A549 (cell line): Measurements from ENCODE around the gene C14orf132. TPM values are rescaled to one million over a fixed set of nuclear protein-coding genes. Genes with fewer than 3 reads are reported as not detected.

ENCODE experiments used
- ATAC-seq, 2 experiments: fragments of 200-7000 bp in 1 of 2; fragments of >200 bp in 1 of 2; cut with Nextera tagmentation in 1 of 2; cut with Tn5 transposase in 1 of 2; 3 replicates each; pipeline versions ENCODE4 v1.8.0 to v1.9.1; 2018 to 2020; ENCODE audit warnings: mild to moderate bottlenecking in 1 of 2, moderate library complexity in 1 of 2
- CTCF ChIA-PET: fragments of 300-600 bp; sonication (Branson Sonifier 250); formaldehyde crosslinking; extraction: SDS; loops from one replicate; lab custom pipeline; 2021; ENCODE audit warnings: antibody characterized with exemption, inconsistent platforms; lab: Yijun Ruan, JAX
- POLR2A ChIA-PET: fragments of 350-600 bp; formaldehyde crosslinking; extraction: SDS; loops from one replicate; lab custom pipeline; 2021; ENCODE audit warnings: antibody characterized with exemption, inconsistent platforms; lab: Yijun Ruan, JAX
- DNase-seq, 2 experiments: peaks; one replicate each; pipeline versions ENCODE4 v3.0.0 to v3.0.0-alpha.2; 2011 to 2016; ENCODE audit warnings: low read depth in 1 of 2, low spot score in 1 of 2
- FAIRE-seq: peaks from 2 replicates; lab custom pipeline; 2011; peaks lifted over from hg19 to GRCh38; lab: Jason Lieb, UNC
- H3K27ac ChIP-seq, 2 experiments: fragments of >200 bp; sonication (Bioruptor Twin); formaldehyde crosslinking; 3 replicates each; pipeline ENCODE4 v1.5.1; 2016 to 2017
- H3K4me1 ChIP-seq: fragments of >200 bp; sonication (Bioruptor Twin); formaldehyde crosslinking; 3 replicates; pipeline ENCODE4 v1.6.1; 2016
- H3K4me2 ChIP-seq: fragments of >200 bp; sonication (Bioruptor Twin); formaldehyde crosslinking; 3 replicates; pipeline ENCODE4 v1.6.1; 2016
- H3K4me3 ChIP-seq: fragments of >200 bp; sonication (Bioruptor Twin); formaldehyde crosslinking; 3 replicates; pipeline ENCODE4 v1.5.1; 2016
- H3K9me3 ChIP-seq: fragments of >200 bp; sonication (Bioruptor Twin); formaldehyde crosslinking; 3 replicates; pipeline ENCODE4 v1.6.1; 2016
- BHLHE40 ChIP-seq: IDR thresholded peaks from 2 replicates; pipeline ENCODE4 v1.6.1; 2012; ENCODE audit warnings: low read depth, low read length, inconsistent platforms
- CBX2 ChIP-seq: fragments of 200-600 bp; sonication (generic); IDR thresholded peaks from 2 replicates; pipeline ENCODE4 v1.6.1; 2016; ENCODE audit warnings: low read depth, mild to moderate bottlenecking, borderline replicate concordance
- CHD2 ChIP-seq: fragments of 150-350 bp; IDR thresholded peaks from 2 replicates; pipeline ENCODE4 v1.6.1; 2014; ENCODE audit warnings: low read length; ENCODE audit not compliant: partially characterized antibody
- CHD4 ChIP-seq: fragments of 200-600 bp; sonication (generic); IDR thresholded peaks from 2 replicates; pipeline ENCODE4 v1.6.1; 2016; ENCODE audit warnings: antibody characterized with exemption, mild to moderate bottlenecking, borderline replicate concordance
- EP300 ChIP-seq, 2 experiments: fragments of >200 bp; sonication (Bioruptor Twin); formaldehyde crosslinking; IDR thresholded peaks; 2 replicates in 1 of 2; 3 replicates in 1 of 2; pipeline ENCODE4 v1.6.1; 2016 to 2017
- FOSB ChIP-seq: fragments of 250-450 bp; sonication (Bioruptor Pico); IDR thresholded peaks from 2 replicates; pipeline ENCODE4 v1.5.0; 2020; ENCODE audit warnings: mild to moderate bottlenecking, moderate library complexity
- HMGXB4 ChIP-seq: fragments of 250-450 bp; sonication (Bioruptor Pico); IDR thresholded peaks from 2 replicates; pipeline ENCODE4 v1.5.0; 2021; ENCODE audit warnings: mild to moderate bottlenecking, moderate library complexity, borderline replicate concordance
- HOXB13 ChIP-seq: fragments of 250-450 bp; sonication (Bioruptor Pico); IDR thresholded peaks from 2 replicates; pipeline ENCODE4 v1.5.0; 2020; ENCODE audit warnings: low read depth, mild to moderate bottlenecking, moderate library complexity
- HOXB5 ChIP-seq: fragments of 250-450 bp; sonication (Bioruptor Pico); IDR thresholded peaks from 2 replicates; pipeline ENCODE4 v1.5.0; 2020; ENCODE audit warnings: mild to moderate bottlenecking, moderate library complexity
- KDM1A ChIP-seq: fragments of 200-600 bp; sonication (generic); IDR thresholded peaks from 2 replicates; pipeline ENCODE4 v1.6.1; 2016; ENCODE audit warnings: low read depth, mild to moderate bottlenecking
- MAZ ChIP-seq: fragments of 150-350 bp; IDR thresholded peaks from 2 replicates; pipeline ENCODE4 v1.6.1; 2014; ENCODE audit warnings: antibody characterized with exemption, low read depth, low read length, borderline replicate concordance
- NFE2L2 ChIP-seq: fragments of 150-350 bp; conservative IDR thresholded peaks from 2 replicates; pipeline ENCODE4 v1.6.1; 2014; ENCODE audit warnings: low read length
- NR3C1 ChIP-seq: fragments of >200 bp; sonication (Bioruptor Twin); formaldehyde crosslinking; IDR thresholded peaks from 3 replicates; pipeline ENCODE4 v1.6.1; 2017
- PHF8 ChIP-seq: fragments of 200-600 bp; sonication (generic); IDR thresholded peaks from 2 replicates; pipeline ENCODE4 v1.6.1; 2016; ENCODE audit warnings: low read depth, mild to moderate bottlenecking, antibody characterized with exemption, moderate library complexity, borderline replicate concordance
- SMC3 ChIP-seq: fragments of >200 bp; sonication (Bioruptor Twin); formaldehyde crosslinking; IDR thresholded peaks from 3 replicates; pipeline ENCODE4 v1.6.1; 2018; ENCODE audit warnings: inconsistent platforms
- ZFP36 ChIP-seq: fragments of 450-650 bp; IDR thresholded peaks from 2 replicates; pipeline ENCODE4 v1.6.1; 2014; ENCODE audit warnings: borderline replicate concordance; ENCODE audit not compliant: partially characterized antibody
- WGBS: methylation state at CpG from one replicate; pipeline ENCODE4 v1.1.6; 2017; ENCODE audit errors: missing lambda C conversion rate; 5-methylcytosine and 5-hydroxymethylcytosine counted together
- polyA plus RNA-seq, 4 experiments: library from polyadenylated mRNA; depleted of rRNA in 3 of 4; stranded (reverse); fragments of >200 nt; fragmentation: RNase III in 1 of 4; extraction: RNeasy Plus Mini Kit Qiagen cat#74134 plus additional on column Dnase treatment in 1 of 4; gene quantifications; 2 replicates in 3 of 4; 3 replicates in 1 of 4; pipeline ENCODE4 v1.2.3, GENCODE V29; 2011 to 2017
- TF ChIP-seq, protein P1 (sequence below): fragments of 150-350 bp; IDR thresholded peaks from 2 replicates; pipeline ENCODE4 v1.6.1; 2014; ENCODE audit warnings: low read depth, mild to moderate bottlenecking, low read length
- TF ChIP-seq, protein P2 (sequence below): fragments of 450-650 bp; IDR thresholded peaks from 2 replicates; pipeline ENCODE4 v1.6.1; 2014; ENCODE audit warnings: antibody characterized with exemption

Gene C14orf132
- polyA plus RNA-seq, 2 of the 4 experiments (the other 2 are of a cell fraction) = 4.6 to 8.5 TPM

- no peak for FAIRE-seq
- peaks cover 19% of the 10 kb centered on the region for H3K4me1 ChIP-seq
- DNase-seq = no peak
- CTCF ChIA-PET = interaction anchor here (6.4 kb wide), 1 partner anchor 9 kb away, joined by 24 read pairs; no protein-coding TSS in a partner anchor
- TF ChIP-seq NFE2L2 (no peak), EP300 (IDR thresholded peaks at IDR 0.05) (no peak), HOXB5 (CRISPR knock-in tag) (no peak), HMGXB4 (CRISPR knock-in tag) (no peak), CHD4 (no peak), KDM1A (no peak), PHF8 (no peak), NR3C1 (no peak)
- TF ChIP-seq, protein P1, sequence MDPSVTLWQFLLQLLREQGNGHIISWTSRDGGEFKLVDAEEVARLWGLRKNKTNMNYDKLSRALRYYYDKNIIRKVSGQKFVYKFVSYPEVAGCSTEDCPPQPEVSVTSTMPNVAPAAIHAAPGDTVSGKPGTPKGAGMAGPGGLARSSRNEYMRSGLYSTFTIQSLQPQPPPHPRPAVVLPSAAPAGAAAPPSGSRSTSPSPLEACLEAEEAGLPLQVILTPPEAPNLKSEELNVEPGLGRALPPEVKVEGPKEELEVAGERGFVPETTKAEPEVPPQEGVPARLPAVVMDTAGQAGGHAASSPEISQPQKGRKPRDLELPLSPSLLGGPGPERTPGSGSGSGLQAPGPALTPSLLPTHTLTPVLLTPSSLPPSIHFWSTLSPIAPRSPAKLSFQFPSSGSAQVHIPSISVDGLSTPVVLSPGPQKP = no peak
- TF ChIP-seq, protein P2, sequence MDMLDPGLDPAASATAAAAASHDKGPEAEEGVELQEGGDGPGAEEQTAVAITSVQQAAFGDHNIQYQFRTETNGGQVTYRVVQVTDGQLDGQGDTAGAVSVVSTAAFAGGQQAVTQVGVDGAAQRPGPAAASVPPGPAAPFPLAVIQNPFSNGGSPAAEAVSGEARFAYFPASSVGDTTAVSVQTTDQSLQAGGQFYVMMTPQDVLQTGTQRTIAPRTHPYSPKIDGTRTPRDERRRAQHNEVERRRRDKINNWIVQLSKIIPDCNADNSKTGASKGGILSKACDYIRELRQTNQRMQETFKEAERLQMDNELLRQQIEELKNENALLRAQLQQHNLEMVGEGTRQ = no peak
- TF ChIP-seq, all 56 proteins: peak for 0
- no peak for ATAC-seq
- Histone ChIP-seq H3K4me2 (no peak overlapping the region), H3K27ac (peak overlapping the region in 1 of 2 experiments; percentile 16; a peak in 1 of 6 replicates), H3K9me3 (peaks cover 23% of the 10 kb centered on the region), H3K4me3 (no peak overlapping the region)
- POLR2A ChIA-PET = no interaction called here
- WGBS = 73% methylated on average over 8 of the region's 8 CpGs
Observed at GRCh38 chr14:96109596-96110355, 70.6 kb downstream of the C14orf132 start.

- ATAC-seq (no peak), DNase-seq (no peak), FAIRE-seq (no peak)
- Histone ChIP-seq H3K4me3 (no peak overlapping the region), H3K4me1 (peaks cover 6% of the 10 kb centered on the region; the same call in 2 of the 3 replicates), H3K4me2 (no peak overlapping the region), H3K27ac (no peak overlapping the region), H3K9me3 (peaks cover 37% of the 10 kb centered on the region)
- CTCF ChIA-PET = interaction anchor here (1.1 to 6.4 kb wide), 4 partner anchors 12 to 163 kb away, joined by 3 to 24 read pairs (median 4); no protein-coding TSS in a partner anchor
- POLR2A ChIA-PET = no interaction called here
- WGBS = 48% methylated on average over 3 of the region's 3 CpGs
- TF ChIP-seq ZFP36 (no peak), PHF8 (no peak), SMC3 (no peak), CHD2 (no peak), MAZ (no peak)
Observed at GRCh38 chr14:96112032-96112431, 72.9 kb downstream of the C14orf132 start.

- no peak for TF ChIP-seq CBX2
- peak; percentile 86 for TF ChIP-seq ZFP36
- TF ChIP-seq HOXB13 (CRISPR knock-in tag) = no peak
- no peak for TF ChIP-seq FOSB (CRISPR knock-in tag)
- TF ChIP-seq BHLHE40 = no peak
- TF ChIP-seq CHD4 = no peak
- TF ChIP-seq, all 56 proteins: peak for 1
- ATAC-seq (no peak), DNase-seq (no peak), FAIRE-seq (no peak)
- no peak overlapping the region for H3K27ac ChIP-seq
- H3K4me1 ChIP-seq = no peaks in the 10 kb centered on the region
- H3K4me2 ChIP-seq = no peak overlapping the region
- POLR2A ChIA-PET = no interaction called here
- CTCF ChIA-PET = interaction anchor here (0.8 to 6.4 kb wide), 3 partner anchors 14 to 182 kb away, joined by 3 to 24 read pairs (median 6); no protein-coding TSS in a partner anchor
- no peak overlapping the region for H3K4me3 ChIP-seq
- peaks cover 49% of the 10 kb centered on the region for H3K9me3 ChIP-seq
Observed at GRCh38 chr14:96114002-96114401, 74.8 kb downstream of the C14orf132 start.
